HepG2 (cell line): ENCODE measurements around the gene RAB3B. TPM values are rescaled to one million over a fixed set of nuclear protein-coding genes. Genes with fewer than 3 reads are reported as not detected.
A peak's percentile ranks its signal among the peaks of the same experiment; 100 is the strongest.

ENCODE experiments used
- ETV6 ChIP-seq: sonication (generic); formaldehyde crosslinking; conservative IDR thresholded peaks from 2 replicates; pipeline ENCODE4 v1.4.0; 2020; ENCODE audit warnings: missing genetic modification reagents
- PAF1 ChIP-seq: IDR thresholded peaks from 2 replicates; pipeline ENCODE4 v1.6.1; 2016; ENCODE audit warnings: missing genetic modification reagents, missing compliant biosample characterization
- PCBP2 ChIP-seq: fragments of 200-400 bp; formaldehyde crosslinking; optimal IDR thresholded peaks from 2 replicates; pipeline ENCODE3; 2018; ENCODE audit warnings: low read length, low read depth; ENCODE audit not compliant: poor library complexity, severe bottlenecking
- TSC22D2 ChIP-seq: sonication (generic); formaldehyde crosslinking; IDR thresholded peaks from 2 replicates; pipeline ENCODE4 v1.5.1; 2020; ENCODE audit warnings: missing genetic modification reagents, mild to moderate bottlenecking, borderline replicate concordance
- ZNF138 ChIP-seq: sonication (generic); formaldehyde crosslinking; IDR thresholded peaks from 2 replicates; pipeline ENCODE4 v1.5.0; 2020; ENCODE audit warnings: mild to moderate bottlenecking, low read depth, missing genetic modification reagents
- ZNF33B ChIP-seq: sonication (generic); formaldehyde crosslinking; IDR thresholded peaks from 2 replicates; pipeline ENCODE4 v1.5.1; 2020; ENCODE audit warnings: mild to moderate bottlenecking, missing genetic modification reagents
- ZNF629 ChIP-seq: sonication (generic); formaldehyde crosslinking; conservative IDR thresholded peaks from 2 replicates; pipeline ENCODE4 v1.5.0; 2020; ENCODE audit warnings: missing genetic modification reagents
- polyA plus RNA-seq, 8 experiments: library from polyadenylated mRNA; depleted of rRNA in 3 of 8; stranded (reverse) in 7 of 8; unstranded in 1 of 8; fragments of >200 nt; fragmentation: Illumina TruSeq in 4 of 8; extraction: Trizol in 4 of 8; gene quantifications; 2 replicates each; pipeline versions ENCODE4 v1.2.1 to v1.2.3, GENCODE V29; 2011 to 2016; ENCODE audit warnings: low read depth in 4 of 8, missing spikeins in 1 of 8, mixed read lengths in 1 of 8; ENCODE audit not compliant: insufficient read depth in 1 of 8
- total RNA-seq, 5 experiments: library from RNA; depleted of rRNA; stranded (reverse); fragments of >200 nt; fragmentation: Illumina TruSeq; extraction: Trizol; gene quantifications; 2 replicates each; pipeline ENCODE4 v1.2.3, GENCODE V29; 2016; ENCODE audit warnings: low read depth in 1 of 5
- TF ChIP-seq, protein P1 (sequence below): sonication (generic); formaldehyde crosslinking; IDR thresholded peaks from 2 replicates; pipeline ENCODE4 v1.4.0; 2020; ENCODE audit warnings: missing genetic modification reagents, borderline replicate concordance
- TF ChIP-seq, protein P2 (sequence below): sonication (generic); formaldehyde crosslinking; IDR thresholded peaks from 2 replicates; pipeline ENCODE4 v1.5.0; 2020; ENCODE audit warnings: mild to moderate bottlenecking, missing genetic modification reagents, moderate library complexity
- TF ChIP-seq, protein P3 (sequence below): sonication (generic); formaldehyde crosslinking; IDR thresholded peaks from 2 replicates; pipeline ENCODE4 v1.4.0; 2020; ENCODE audit warnings: mild to moderate bottlenecking, missing genetic modification reagents

The RAB3B gene
- total and polyA plus RNA-seq, 2 of the 13 experiments (the other 11 are each of a cell fraction or from before 2014, with no cell fraction given) = 1.0 to 1.2 TPM

DNA sequence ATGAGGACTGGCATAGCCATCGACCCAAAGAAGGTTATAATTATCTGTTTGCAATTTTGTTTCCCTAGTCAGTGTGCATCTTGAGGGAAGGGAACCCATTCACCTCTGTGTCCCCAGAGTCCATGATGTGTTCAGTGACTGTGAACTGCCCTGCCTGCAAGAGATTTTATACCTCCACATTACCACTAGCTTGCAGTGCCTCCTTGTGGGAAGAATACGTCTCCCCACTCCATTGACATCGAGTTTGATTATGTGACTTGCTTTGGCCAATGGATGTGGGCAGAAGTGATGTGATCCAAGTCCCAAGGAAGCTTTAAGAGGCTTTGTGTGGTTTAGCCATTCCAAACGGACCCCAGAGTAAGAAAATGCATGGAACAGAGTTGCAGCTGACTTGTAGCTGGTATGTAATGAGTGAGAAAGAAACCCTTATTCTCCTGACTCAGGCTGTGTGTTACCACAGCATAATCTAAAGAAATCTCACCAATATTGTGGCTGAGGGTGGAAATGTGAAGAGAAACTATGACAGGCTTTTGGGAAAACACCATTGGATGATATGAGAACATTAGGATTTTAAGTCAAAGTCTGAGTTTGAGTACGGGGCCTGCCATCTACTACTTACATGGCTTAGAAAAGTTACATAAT, 64.2 kb downstream of the RAB3B start (continued):
- TF ChIP-seq, protein P1, sequence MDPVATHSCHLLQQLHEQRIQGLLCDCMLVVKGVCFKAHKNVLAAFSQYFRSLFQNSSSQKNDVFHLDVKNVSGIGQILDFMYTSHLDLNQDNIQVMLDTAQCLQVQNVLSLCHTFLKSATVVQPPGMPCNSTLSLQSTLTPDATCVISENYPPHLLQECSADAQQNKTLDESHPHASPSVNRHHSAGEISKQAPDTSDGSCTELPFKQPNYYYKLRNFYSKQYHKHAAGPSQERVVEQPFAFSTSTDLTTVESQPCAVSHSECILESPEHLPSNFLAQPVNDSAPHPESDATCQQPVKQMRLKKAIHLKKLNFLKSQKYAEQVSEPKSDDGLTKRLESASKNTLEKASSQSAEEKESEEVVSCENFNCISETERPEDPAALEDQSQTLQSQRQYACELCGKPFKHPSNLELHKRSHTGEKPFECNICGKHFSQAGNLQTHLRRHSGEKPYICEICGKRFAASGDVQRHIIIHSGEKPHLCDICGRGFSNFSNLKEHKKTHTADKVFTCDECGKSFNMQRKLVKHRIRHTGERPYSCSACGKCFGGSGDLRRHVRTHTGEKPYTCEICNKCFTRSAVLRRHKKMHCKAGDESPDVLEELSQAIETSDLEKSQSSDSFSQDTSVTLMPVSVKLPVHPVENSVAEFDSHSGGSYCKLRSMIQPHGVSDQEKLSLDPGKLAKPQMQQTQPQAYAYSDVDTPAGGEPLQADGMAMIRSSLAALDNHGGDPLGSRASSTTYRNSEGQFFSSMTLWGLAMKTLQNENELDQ = no peak
- TF ChIP-seq, protein P2, sequence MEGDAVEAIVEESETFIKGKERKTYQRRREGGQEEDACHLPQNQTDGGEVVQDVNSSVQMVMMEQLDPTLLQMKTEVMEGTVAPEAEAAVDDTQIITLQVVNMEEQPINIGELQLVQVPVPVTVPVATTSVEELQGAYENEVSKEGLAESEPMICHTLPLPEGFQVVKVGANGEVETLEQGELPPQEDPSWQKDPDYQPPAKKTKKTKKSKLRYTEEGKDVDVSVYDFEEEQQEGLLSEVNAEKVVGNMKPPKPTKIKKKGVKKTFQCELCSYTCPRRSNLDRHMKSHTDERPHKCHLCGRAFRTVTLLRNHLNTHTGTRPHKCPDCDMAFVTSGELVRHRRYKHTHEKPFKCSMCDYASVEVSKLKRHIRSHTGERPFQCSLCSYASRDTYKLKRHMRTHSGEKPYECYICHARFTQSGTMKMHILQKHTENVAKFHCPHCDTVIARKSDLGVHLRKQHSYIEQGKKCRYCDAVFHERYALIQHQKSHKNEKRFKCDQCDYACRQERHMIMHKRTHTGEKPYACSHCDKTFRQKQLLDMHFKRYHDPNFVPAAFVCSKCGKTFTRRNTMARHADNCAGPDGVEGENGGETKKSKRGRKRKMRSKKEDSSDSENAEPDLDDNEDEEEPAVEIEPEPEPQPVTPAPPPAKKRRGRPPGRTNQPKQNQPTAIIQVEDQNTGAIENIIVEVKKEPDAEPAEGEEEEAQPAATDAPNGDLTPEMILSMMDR (CRISPR knock-in tag) = peak; percentile 56
- TF ChIP-seq ZNF33B (no peak), PCBP2 (no peak), ETV6 (no peak), PAF1 (CRISPR knock-in tag) (no peak), ZNF629 (CRISPR knock-in tag) (no peak), ZNF138 (CRISPR knock-in tag) (no peak), TSC22D2 (CRISPR knock-in tag) (no peak)
- TF ChIP-seq, protein P3, sequence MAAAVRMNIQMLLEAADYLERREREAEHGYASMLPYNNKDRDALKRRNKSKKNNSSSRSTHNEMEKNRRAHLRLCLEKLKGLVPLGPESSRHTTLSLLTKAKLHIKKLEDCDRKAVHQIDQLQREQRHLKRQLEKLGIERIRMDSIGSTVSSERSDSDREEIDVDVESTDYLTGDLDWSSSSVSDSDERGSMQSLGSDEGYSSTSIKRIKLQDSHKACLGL (CRISPR knock-in tag) = no peak
